Loucy (cell line): ENCODE data around the gene TMEM121.
"Not testable (repeated sequence)": the region's sequence is repeated elsewhere in the genome, so short reads cannot be mapped to it uniquely, and the experiment has no call there.

Experiments
- CTCF ChIP-seq: fragments of 200-600 bp; sonication (generic); conservative IDR thresholded peaks from 2 replicates; pipeline ENCODE4 v1.5.1; 2014; ENCODE audit warnings: mild to moderate bottlenecking, antibody characterized with exemption, low read length
- EZH2phosphoT487 ChIP-seq: fragments of 200-600 bp; IDR thresholded peaks from 2 replicates; pipeline ENCODE4 v1.6.1; 2018; ENCODE audit warnings: antibody characterized with exemption, mild to moderate bottlenecking, moderate library complexity, borderline replicate concordance

GRCh38 chr14:105547072-105547471, 20.7 kb downstream of the TMEM121 start:
- TF ChIP-seq CTCF, EZH2phosphoT487: not testable (repeated sequence)
